Adipose tissue (tissue), 3 donors: ENCODE measurements around the gene MRFAP1. TPM values are rescaled to one million over a fixed set of nuclear protein-coding genes. Genes with fewer than 3 reads are reported as not detected.

Experiments used
- H3K27ac ChIP-seq: one replicate; pipeline ENCODE4 v1.5.1; 2013; ENCODE audit warnings: low read depth, low read length
- WGBS, 3 donors: extraction: QIAGEN DNeasy Blood & Tissue Kit; methylation state at CpG; one replicate each; pipeline ENCODE4 v1.1.7; 2013; 5-methylcytosine and 5-hydroxymethylcytosine counted together
- polyA plus RNA-seq, 3 donors: library from polyadenylated mRNA; stranded (reverse); fragments of 200-250 nt; gene quantifications; one replicate each; pipeline ENCODE4 v1.2.3, GENCODE V29; 2013
- donor health status: healthy with polysubstance abuse.
- donor health status: Bipolar disorder and iron deficiency.
- donor health status: healthy.

MRFAP1 gene
- 100 to 1,000 TPM; 132 to 387 (median 251) TPM for polyA plus RNA-seq

GRCh38 chr4:6640292-6641163 lies at the start of gene MRFAP1:
Gene MRFAP1 (plus strand): TSS chr4:6640685. CDS start chr4:6640863, 178 bp downstream.
- H3K27ac ChIP-seq, result peak within 1 kb of the TSS; percentile 44
- WGBS, 3 donors, result 0 to 1% (median 0%) methylated on average over 90 of the region's 90 CpGs

GRCh38 chr4:6591313-6591712 lies 49.2 kb upstream of the MRFAP1 start:
- no peak overlapping the region for H3K27ac ChIP-seq
- WGBS, 3 donors, result 79 to 93% (median 85%) methylated on average over 9 of the region's 9 CpGs

GRCh38 chr4:6591781-6592180 lies 48.7 kb upstream of the MRFAP1 start:
- no peak overlapping the region for H3K27ac ChIP-seq
- WGBS, 3 donors, result 80 to 89% (median 87%) methylated on average over 9 of the region's 9 CpGs

GRCh38 chr4:6592804-6593563 lies 47.5 kb upstream of the MRFAP1 start:
- no peak overlapping the region for H3K27ac ChIP-seq
- 92 to 94% (median 94%) methylated on average over 16 of the region's 16 CpGs for WGBS, 3 donors

- H3K27ac ChIP-seq, result no peak overlapping the region
- 94 to 96% (median 96%) methylated on average over 22 of the region's 22 CpGs for WGBS, 3 donors
Measured at GRCh38 chr4:6594341-6594740, 46.1 kb upstream of the MRFAP1 start.

GRCh38 chr4:6594826-6595355 lies 45.6 kb upstream of the MRFAP1 start:
- 92 to 94% (median 93%) methylated on average over 7 of the region's 7 CpGs for WGBS, 3 donors

GRCh38 chr4:6595897-6596537 lies 44.5 kb upstream of the MRFAP1 start:
- 74 to 77% (median 74%) methylated on average over 16 of the region's 16 CpGs for WGBS, 3 donors

More at GRCh38 chr4:6594826-6595355, 45.6 kb upstream of the MRFAP1 start:
- no peak overlapping the region for H3K27ac ChIP-seq

GRCh38 chr4:6596948-6597347 lies 43.5 kb upstream of the MRFAP1 start:
- 94 to 95% (median 94%) methylated on average over 17 of the region's 17 CpGs for WGBS, 3 donors
- H3K27ac ChIP-seq, result no peak overlapping the region

More at GRCh38 chr4:6595897-6596537, 44.5 kb upstream of the MRFAP1 start:
- H3K27ac ChIP-seq, result no peak overlapping the region

GRCh38 chr4:6598127-6598526 lies 42.4 kb upstream of the MRFAP1 start:
- WGBS, 3 donors, result 85 to 94% (median 91%) methylated on average over 10 of the region's 10 CpGs

GRCh38 chr4:6598641-6599040 lies 41.8 kb upstream of the MRFAP1 start:
- H3K27ac ChIP-seq, result no peak overlapping the region
- 77 to 84% (median 82%) methylated on average over 13 of the region's 13 CpGs for WGBS, 3 donors

More at GRCh38 chr4:6598127-6598526, 42.4 kb upstream of the MRFAP1 start:
- no peak overlapping the region for H3K27ac ChIP-seq

- WGBS, 3 donors, result 89 to 92% (median 89%) methylated on average over 10 of the region's 10 CpGs
Measured at GRCh38 chr4:6601661-6602250, 38.7 kb upstream of the MRFAP1 start.

GRCh38 chr4:6602289-6602688 lies 38.2 kb upstream of the MRFAP1 start:
- no peak overlapping the region for H3K27ac ChIP-seq
- 93 to 95% (median 94%) methylated on average over 6 of the region's 6 CpGs for WGBS, 3 donors

More at GRCh38 chr4:6601661-6602250, 38.7 kb upstream of the MRFAP1 start:
- H3K27ac ChIP-seq, result no peak overlapping the region

- no peak overlapping the region for H3K27ac ChIP-seq
- WGBS, 3 donors, result 91 to 94% (median 93%) methylated on average over 10 to 12 of the region's 12 CpGs
Measured at GRCh38 chr4:6603128-6603527, 37.4 kb upstream of the MRFAP1 start.

GRCh38 chr4:6605114-6605513 lies 35.4 kb upstream of the MRFAP1 start:
- no peak overlapping the region for H3K27ac ChIP-seq
- 98 to 99% (median 98%) methylated on average over 8 of the region's 8 CpGs for WGBS, 3 donors

GRCh38 chr4:6605605-6606004 lies 34.9 kb upstream of the MRFAP1 start:
- no peak overlapping the region for H3K27ac ChIP-seq
- WGBS, 3 donors, result 95 to 98% (median 95%) methylated on average over 2 of the region's 2 CpGs

- no peak overlapping the region for H3K27ac ChIP-seq
- 87 to 91% (median 89%) methylated on average over 10 of the region's 10 CpGs for WGBS, 3 donors
Measured at GRCh38 chr4:6606465-6607235, 33.8 kb upstream of the MRFAP1 start.

GRCh38 chr4:6607368-6608055 lies 33.0 kb upstream of the MRFAP1 start:
- 92 to 94% (median 93%) methylated on average over 13 of the region's 13 CpGs for WGBS, 3 donors
- H3K27ac ChIP-seq, result no peak overlapping the region
